Daoy (cell line): Measurements from ENCODE around the gene CCZ1B. TPM values are rescaled to one million over a fixed set of nuclear protein-coding genes. Genes with fewer than 3 reads are reported as not detected.
A peak's percentile ranks its signal among the peaks of the same experiment; 100 is the strongest.
"Not testable (repeated sequence)": the region's sequence is repeated elsewhere in the genome, so short reads cannot be mapped to it uniquely, and the experiment has no call there.

Source experiments
- DNase-seq: peaks from one replicate; pipeline ENCODE4 v3.0.0-alpha.2; 2015; ENCODE audit warnings: low read depth
- total RNA-seq: library from RNA; depleted of rRNA; stranded (reverse); fragments of >200 nt; shearing (Covaris generic); gene quantifications from 2 replicates; pipeline ENCODE4 v1.2.3, GENCODE V29; 2014; rRNA removed

Gene CCZ1B
- 100 and 103 TPM in 2 replicates for total RNA-seq

- peak; percentile 86 for DNase-seq
These were observed at the start of gene CCZ1B for GRCh38 chr7:6826151-6826550. CCZ1B (minus strand) TSS chr7:6826275; CDS start chr7:6826197, 78 bp downstream.

- DNase-seq = not testable (repeated sequence)
These were observed 48.9 kb upstream of the CCZ1B start for GRCh38 chr7:6875022-6875421.

- not testable (repeated sequence) for DNase-seq
These were observed 46.3 kb upstream of the CCZ1B start for GRCh38 chr7:6872246-6872945.

GRCh38 chr7:6871421-6872144 is 45.5 kb upstream of the CCZ1B start:
- DNase-seq = not testable (repeated sequence)

GRCh38 chr7:6864751-6865150 is 38.7 kb upstream of the CCZ1B start:
- not testable (repeated sequence) for DNase-seq

GRCh38 chr7:6864188-6864587 is 38.1 kb upstream of the CCZ1B start:
- DNase-seq = not testable (repeated sequence)

GRCh38 chr7:6862876-6863275 is 36.8 kb upstream of the CCZ1B start:
- not testable (repeated sequence) for DNase-seq

- peak; percentile 59 for DNase-seq
These were observed 31.7 kb upstream of the CCZ1B start for GRCh38 chr7:6857721-6858314.

- DNase-seq = not testable (repeated sequence)
These were observed 29.6 kb upstream of the CCZ1B start for GRCh38 chr7:6855563-6856131.

- DNase-seq = not testable (repeated sequence)
These were observed 28.9 kb upstream of the CCZ1B start for GRCh38 chr7:6854747-6855562.

- DNase-seq = not testable (repeated sequence)
These were observed 27.6 kb upstream of the CCZ1B start for GRCh38 chr7:6853681-6854080.

- DNase-seq = not testable (repeated sequence)
These were observed 23.1 kb upstream of the CCZ1B start for GRCh38 chr7:6849127-6849526.

GRCh38 chr7:6847751-6848150 is 21.7 kb upstream of the CCZ1B start:
- DNase-seq = not testable (repeated sequence)

GRCh38 chr7:6845971-6846449 is 19.9 kb upstream of the CCZ1B start:
- not testable (repeated sequence) for DNase-seq

- DNase-seq = not testable (repeated sequence)
These were observed 17.6 kb upstream of the CCZ1B start for GRCh38 chr7:6843654-6844053.

- peak; percentile 32 for DNase-seq
These were observed 17.0 kb upstream of the CCZ1B start for GRCh38 chr7:6843092-6843491.

GRCh38 chr7:6842278-6842921 is 16.3 kb upstream of the CCZ1B start:
- DNase-seq = peak; percentile 73

- DNase-seq = not testable (repeated sequence)
These were observed 11.0 kb upstream of the CCZ1B start for GRCh38 chr7:6837081-6837480.

- DNase-seq = not testable (repeated sequence)
These were observed 9.4 kb upstream of the CCZ1B start for GRCh38 chr7:6835521-6835920.

GRCh38 chr7:6833636-6834035 is 7.6 kb upstream of the CCZ1B start:
- no peak for DNase-seq
